ENCODE measurements around the gene ADCY2.

DNA sequence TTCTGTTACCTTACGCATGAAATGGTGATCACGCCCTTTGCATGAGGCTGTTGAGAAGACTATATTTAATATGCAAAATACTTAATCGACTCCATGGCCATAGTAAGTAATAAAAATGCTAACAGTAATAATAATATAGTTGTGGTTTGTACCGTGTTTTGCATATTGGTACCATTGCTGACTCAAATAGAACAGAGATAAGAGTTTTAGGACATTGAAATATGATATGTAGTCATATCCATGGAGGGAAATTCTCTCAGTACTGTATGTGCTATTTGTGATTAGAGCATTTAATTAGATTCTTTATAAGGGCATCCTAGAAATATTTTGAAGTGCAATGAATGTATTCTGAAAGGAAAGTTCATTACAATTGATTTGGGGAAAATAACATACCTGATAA is 413.1 kb downstream of the ADCY2 start:
- TF ChIP-seq CTCF (conservative IDR thresholded peaks at IDR 0.05; ENCODE audit: low read length) (no peak), EZH2phosphoT487 (IDR thresholded peaks at IDR 0.05; ENCODE audit: borderline replicate concordance, low read depth, low read length) (no peak)

Data from OCI-LY7 (cell line).